SW480 (cell line): ENCODE results near the gene CDC42EP5.
"Not testable (repeated sequence)": the region's sequence is repeated elsewhere in the genome, so short reads cannot be mapped to it uniquely, and the experiment has no call there.

Experiments used
- DNase-seq: peaks from one replicate; pipeline ENCODE4 v3.0.0-alpha.2; 2016; ENCODE audit warnings: low spot score

Gene CDC42EP5

DNA sequence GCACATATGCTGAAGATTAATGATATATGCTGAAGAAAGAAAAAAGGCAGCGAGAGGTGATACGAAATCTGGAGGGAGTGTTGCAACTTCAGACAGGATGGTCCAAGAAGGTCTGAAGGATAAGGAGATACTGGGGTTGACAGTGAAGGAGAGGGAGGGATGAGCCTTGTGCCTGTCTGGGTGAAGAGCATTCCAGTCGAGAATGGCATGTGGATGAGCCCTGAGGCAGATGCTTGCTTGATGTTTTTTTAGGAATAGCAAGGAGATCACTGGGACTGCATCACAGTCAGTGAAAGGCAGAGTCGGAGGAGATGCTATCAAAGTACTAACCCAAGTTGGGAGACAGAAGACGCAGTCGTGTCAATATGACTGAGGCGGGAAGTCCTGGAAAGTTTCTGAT lies 16.2 kb upstream of the CDC42EP5 start:
- DNase-seq: no peak

DNA sequence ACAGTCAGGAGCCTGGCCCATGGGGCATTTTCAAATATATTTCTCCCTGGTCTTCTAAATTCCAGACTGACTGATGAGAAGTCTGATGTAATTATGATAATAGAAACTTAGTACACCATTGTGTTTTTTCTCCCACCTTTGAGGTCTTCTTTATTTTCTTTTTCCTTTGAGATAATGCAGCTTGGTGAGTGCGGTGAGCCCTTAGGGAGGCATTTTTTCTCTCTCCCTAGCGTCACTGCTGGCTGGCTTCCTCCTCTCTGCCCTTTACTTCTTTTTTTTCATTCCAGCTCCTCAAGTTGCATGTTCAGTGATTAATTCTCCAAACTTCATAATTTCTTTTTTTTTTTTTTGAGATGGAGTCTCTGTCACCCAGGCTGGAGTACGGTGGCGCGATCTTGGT lies 12.8 kb upstream of the CDC42EP5 start:
- DNase-seq: no peak

DNA sequence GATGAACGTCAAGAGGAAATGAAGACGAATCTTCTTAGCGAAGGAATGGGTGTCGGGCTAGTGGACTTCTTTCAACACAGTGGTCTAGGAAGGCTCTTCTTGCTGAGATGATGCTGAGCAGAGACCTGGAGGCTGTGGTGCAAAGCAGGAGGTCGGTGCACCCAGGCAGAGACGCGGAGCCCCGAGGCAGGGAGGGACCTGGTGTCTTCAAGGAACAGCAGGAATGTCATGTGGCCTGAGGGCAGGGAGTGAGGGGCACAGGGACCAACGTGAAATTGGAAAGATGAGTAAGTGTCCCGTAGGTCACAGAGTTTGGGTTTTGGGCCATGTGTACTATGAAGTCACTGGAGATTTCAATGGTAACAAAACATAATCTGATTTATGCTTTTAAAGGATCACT lies 11.4 kb upstream of the CDC42EP5 start:
- DNase-seq: no peak

DNA sequence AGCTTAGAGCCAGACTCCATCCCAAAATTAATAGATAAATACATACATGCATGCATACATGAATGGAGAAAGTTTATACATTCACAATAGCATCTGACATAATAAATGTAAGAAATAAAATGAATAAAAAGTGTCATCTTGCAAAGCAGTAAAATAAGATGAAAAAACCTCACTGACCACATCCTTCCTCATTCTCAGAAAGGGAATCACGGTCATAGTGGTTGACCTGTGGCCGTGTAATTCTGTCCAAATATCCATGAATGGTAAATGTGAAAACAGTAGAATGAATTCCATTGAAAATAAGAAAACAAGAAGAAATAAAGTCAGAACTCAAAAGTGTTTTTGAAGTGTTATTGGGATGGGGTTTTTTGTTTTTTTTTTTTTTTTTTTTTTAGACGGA lies 9.8 kb upstream of the CDC42EP5 start:
- no peak for DNase-seq

DNA sequence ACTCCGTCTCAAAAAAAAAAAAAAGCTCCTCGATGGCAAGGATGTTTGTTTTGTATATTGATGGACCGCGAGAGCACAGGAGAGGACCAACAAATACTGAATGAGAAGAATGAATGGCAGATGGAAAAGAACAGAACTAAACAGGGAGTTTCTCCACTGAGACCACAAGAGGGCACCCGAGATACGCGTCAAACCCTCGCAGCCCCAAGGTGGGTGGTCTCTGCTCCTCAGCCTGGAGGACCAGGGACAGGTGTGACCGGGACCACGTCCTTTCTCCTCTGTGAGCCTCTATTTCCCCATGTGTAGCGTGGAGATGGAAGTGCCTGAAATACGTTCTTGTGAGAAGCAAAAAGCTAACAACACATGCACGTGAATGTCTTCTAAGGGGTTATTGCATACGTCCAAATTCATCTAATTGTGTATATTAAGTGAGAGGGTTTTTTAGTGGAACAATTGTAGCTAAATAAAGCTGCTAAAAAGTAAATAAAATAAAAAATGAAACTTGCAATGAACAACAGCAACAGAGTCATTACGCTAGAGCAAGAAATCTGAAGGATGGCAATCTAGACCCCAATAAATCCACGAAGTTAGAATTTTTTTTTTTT lies 8.3 kb upstream of the CDC42EP5 start:
- DNase-seq: peak; percentile 66

DNA sequence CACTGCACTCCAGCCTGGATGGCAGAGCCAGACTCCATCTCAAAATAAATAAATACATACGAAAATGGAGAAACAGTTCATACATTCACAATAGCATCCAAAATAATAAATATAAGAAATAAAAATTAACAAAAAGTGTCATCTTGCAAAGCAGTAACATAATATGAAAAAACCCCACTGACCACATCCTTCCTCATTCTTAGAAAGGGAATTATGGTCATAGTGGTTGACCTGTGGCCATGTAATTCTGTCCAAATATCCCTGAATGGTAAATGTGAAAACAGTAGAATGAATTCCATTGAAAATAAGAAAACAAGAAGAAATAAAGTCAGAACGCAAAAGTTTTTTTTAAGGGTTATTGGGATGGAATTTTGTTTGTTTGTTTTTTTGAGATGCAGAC lies 7.0 kb upstream of the CDC42EP5 start:
- DNase-seq: no peak

DNA sequence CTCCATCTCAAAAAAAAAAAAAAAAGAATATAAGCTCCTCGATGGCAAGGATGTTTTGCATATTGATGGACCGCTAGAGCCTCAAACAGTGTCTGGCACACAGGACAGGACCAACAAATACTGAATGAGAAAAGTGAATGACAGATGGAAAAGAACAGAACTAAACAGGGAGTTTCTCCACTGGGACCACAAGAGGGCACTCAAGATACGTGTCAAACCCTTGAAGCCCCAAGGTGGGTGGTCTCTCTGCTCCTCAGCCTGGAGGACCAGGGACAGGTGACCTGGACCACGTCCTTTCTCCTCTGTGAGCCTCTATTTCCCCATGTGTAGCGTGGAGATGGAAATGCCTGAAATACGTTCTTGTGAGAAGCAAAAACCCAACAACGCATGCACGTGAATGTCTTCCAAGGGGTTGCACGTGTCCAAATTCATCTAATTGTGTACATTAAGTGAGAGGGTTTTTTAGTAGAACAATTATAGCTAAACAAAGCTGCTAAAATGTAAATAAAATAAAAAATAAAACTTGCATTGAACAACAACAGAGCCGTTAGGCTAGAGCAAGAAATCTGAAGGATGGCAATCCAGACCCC lies 5.7 kb upstream of the CDC42EP5 start:
- peak; percentile 59 for DNase-seq

DNA sequence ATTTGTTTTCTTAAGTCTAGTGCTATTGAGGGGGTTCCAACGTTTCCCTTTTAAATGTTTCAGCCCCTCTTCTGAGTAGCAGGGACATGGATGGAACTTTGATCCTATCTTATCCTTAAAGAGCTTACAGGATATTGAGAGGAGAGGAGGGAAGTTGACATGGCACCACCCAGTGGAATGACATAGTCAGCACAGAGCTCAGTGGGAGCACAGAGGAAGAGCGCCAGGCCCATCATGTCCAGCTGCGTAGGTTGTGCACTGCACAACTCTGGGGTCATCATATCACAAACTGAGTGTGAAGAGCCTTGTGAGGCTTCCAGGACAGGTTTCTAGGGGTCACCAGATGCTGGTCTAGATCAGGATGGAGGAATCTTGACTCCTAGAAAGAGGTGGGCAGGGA lies 4.6 kb upstream of the CDC42EP5 start:
- DNase-seq: peak; percentile 33

DNA sequence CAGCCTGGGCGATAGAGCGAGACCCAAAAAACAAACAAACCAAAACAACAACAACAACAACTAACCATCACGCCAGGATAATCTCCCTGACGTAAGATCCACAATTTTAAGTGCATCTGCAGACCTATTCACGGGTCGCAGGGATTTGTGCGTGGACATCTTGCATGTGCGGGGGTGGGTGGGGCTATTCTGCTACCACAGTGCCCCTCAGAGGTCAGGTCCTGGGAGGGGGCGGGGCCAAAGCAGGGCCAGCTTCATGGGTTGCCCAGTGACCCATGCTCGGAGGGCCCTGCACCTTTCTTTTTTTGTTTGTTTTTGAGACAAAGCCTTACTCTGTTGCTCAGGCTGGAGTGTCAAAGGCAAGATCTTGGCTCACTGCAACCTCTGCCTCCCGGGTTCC lies 2.6 kb upstream of the CDC42EP5 start:
- DNase-seq: no peak

DNA sequence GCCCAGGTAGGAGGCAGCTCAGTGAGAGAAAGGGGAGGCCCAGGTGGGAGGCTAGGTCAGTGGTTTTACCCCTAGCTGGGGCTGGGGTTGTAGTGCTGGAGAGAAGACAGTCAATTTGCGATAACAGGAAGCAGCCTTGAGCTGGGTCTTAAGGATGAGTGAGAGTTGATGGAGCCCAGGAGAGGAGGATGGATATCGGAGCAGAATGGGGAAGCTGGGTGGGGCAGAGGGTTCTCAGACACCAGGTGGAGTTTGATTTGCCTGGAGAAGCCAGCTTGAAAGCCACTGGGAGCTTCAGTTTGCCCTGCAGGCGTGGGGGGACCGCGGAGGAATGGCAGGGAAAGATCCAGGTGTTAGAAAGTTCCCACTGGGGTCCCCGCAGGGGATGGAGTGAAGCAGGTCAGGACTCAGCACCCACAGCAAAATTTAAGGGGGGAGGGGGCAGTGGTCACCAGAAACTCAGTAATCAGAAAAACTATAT lies 836 bp upstream of the CDC42EP5 start:
- DNase-seq: no peak

DNA sequence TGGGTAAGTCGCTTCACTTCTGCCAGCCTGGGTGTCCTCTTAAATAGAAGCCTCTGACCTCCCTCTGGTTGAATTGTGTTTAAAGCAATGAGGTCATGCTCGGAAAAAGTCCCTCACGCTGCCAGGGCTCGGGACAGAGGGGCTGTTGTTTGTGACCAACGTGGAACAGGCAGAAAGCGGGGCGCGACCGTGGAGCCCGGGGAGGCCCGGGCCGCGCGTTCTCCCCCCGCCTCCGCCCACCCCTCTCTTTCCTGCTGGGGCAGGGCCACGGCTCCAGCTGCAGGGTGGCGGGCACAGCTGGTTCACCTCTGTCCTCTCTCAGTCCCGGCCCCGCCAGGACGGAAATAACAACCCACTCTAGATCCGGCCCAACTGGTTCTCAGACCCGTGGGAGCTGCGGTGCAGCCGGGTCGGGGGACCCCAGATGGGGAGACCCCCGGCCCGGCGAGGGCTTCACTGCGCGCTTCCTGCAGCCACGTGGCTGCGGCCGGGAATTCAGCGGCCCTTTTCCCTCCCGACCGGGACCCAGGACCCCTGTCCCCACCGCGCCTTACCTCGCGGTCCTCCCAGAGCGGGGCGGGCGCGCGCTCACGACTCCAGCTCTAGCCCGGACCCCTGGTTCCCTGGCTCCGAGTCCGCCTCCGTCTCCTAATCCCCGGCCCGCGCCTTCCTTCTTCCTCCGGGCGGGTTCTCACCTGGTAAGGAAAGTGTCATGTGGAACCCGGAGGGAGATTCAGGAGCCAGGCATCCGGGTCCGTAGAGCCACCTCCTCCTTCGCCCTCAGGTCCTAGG lies 1.9 kb downstream of the CDC42EP5 start:
- peak; percentile 54 for DNase-seq

DNA sequence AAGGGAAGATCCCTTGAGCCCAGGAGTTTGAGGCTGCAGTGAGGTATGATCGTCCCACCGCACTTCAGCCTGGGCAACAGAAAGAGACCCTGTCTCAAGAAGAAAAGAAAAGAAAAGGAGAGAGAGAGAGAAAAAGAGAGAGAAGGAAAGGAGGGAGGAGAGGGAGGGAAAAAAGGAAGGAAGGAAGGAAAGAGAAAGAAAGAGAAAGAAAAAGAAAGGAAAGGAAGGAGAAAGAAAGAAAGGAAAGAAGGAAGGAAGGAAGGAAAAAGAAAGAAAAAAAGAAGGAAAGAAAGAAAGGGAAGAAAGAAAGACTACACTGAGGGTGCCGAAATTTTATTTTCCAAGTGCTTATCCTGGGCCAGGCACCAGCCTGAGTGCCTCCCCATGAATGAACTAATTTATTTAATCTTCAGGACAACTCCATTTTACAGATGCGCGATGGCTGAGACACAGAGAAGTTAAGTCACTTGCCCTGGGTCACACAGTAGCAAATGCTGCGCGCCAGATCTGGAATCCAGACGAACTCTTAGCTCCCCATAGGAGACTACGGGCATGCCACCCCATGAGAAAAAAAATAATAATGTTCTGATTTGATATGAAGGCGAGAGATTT lies 2.7 kb downstream of the CDC42EP5 start:
- DNase-seq: no peak

DNA sequence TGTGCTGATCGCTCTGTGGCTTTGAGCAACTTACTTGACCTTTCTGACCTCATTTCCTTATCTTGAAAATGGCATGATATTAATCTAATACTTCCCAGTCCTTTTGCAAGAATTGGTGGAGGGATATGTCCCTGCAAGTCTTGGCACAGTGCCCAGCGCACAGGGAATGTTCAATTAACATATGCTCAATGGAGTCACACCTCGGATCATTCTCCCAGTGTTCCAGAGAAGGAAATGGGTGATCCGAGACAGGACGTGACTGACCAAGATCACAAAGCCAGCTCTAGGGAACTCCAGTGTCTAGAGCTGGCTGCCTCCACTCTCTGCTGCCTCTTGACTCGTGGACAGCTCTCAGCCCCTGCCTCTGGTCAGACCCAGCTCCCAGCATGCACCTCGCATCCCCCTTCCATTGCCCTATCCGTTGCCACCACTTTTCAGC lies 3.6 kb downstream of the CDC42EP5 start:
- no peak for DNase-seq

DNA sequence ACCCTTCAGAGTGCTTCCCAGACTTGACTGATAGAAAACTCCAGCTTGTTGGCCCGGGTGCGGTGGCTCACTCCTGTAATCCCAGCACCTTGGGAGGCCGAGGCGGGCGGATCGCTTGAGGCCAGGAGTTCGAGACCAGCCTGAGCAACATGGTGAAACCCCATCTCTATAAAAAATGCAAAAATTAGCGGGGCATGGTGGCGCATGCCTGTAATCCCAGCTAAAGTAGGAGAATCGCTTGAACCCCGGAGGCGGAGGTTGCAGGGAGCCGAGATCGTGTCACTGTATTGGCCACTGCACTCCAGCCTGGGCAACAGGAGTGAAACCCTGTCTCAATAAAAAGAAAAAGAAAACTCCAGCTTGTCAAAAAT lies 7.0 kb downstream of the CDC42EP5 start:
- DNase-seq: not testable (repeated sequence)

DNA sequence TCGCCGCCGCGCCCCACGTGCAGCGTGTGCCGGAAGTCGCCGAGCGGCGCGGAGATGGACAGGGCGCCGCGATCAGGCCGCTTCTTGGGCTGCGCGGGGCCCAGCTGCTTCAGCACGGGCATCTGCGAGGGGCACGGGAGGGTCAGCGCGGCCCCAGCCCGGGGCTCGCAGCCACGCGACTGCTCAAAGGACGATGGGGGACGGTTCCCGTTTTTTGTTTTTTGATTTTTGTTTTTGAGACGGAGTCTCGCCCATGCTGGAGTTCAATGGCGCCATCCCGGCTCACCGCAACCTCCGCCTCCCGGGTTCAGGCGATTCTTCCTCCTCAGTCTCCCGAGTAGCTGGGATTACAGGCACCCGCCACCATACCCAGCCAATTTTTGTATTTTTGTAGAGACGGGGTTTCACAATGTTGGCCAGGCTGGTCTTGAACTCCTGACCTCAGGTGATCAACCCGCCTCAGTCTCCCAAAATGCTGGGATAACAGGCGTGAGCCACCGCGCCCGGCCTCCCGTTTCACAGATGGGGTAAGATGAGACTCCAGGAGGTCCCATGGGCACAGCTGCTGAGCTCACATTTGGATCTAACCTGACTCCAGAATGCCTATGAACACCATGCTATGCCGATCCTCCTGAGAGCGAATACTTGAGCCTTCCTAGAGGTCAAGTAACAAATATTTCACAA lies 7.5 kb downstream of the CDC42EP5 start:
- no peak for DNase-seq

DNA sequence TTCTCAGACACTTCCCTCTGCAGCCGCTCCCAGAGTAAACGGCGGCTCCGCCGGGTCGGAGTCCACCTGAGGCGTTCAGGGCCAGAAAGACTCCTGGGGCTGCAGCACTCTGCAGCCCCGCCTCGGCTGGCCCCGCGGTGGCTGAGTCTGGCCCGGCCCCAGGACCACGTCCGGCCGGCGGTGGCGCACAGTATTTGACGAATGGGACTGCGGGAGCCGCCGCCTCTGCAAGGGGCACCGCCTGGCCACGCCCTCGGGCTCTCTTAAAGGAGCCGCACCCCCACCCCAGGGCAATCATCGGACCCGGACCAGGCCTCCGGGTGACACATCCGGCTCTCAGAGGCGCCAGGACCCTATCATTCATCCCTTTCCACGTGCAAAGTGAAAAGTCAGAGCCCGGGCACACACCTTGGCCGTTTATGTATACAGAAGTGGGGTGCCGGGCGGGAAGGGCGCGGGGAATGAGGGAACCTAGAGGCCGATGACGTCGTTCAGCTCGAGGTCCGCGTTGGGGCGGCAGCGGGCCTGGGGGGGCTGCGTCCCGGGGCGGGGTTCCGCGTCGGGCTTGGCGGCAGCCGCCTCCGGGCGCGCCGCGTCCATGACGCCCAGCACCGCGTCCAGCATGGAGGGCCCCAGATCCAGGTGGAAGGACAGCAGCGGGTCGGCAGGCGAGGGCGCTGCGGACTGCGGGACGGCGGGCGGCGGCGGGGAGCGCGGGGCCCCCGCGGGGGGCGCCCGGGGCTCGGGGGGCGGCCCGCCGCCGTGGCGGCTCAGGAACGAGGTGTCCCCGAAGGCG lies 8.3 kb downstream of the CDC42EP5 start:
- DNase-seq: peak; percentile 98

DNA sequence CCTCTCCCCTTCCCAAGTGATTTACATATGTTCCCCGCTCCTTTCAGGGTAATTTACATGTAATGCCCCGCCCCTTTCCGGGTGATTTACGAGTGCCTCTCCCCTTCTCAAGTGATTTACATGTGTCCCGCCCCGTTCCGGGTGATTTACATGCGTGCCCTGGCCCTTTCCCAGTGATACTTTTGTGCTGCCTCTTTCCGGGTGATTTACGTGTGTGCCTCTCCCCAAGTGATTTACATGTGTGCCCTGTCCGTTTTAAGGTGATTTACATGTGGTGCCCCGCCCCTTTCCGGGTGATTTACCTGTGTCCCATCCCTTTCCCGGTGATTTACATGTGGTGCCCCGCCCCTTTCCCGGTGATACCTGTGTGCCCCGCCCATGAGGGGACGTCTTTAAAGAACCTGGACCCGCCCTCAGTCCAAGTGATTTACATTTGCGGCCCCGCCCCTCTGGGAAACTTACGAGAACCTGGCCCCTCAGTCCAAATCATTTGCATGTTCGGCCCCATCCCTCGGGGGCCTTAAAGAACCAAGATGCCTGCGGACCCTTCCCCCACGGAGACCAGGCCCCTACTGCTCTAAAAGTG lies 9.0 kb downstream of the CDC42EP5 start:
- peak; percentile 100 for DNase-seq

DNA sequence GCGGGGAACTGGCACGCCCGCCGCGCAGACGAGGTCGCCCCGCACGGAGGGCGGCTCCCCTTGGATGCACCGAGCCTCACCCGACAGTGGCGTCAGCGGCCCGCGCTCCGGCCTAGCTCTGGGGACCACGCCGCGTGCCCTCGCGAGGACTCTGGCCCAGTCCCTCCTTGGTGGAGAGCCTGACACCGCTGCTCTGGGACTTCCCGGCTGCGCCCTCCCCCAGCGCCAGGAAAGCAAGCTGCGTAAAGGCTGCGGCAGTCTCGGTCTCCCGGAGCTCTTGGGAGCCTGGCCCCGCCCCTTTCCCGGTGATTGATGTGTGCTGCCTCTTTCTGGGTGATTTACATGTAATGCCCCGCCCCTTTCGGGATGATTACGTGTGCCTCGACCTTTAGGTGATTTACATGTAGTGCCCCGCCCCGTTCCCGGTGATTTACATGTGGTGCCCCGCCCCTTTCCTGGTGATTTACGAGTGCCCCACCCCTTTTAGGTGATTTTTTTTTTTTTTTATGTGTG lies 9.5 kb downstream of the CDC42EP5 start, which contains the start of gene LENG9:
Gene LENG9, minus strand, starts transcription at position 248 of the 513 bp plus-strand sequence. CDS start 252 bp downstream, outside the sequence.
- no peak for DNase-seq

DNA sequence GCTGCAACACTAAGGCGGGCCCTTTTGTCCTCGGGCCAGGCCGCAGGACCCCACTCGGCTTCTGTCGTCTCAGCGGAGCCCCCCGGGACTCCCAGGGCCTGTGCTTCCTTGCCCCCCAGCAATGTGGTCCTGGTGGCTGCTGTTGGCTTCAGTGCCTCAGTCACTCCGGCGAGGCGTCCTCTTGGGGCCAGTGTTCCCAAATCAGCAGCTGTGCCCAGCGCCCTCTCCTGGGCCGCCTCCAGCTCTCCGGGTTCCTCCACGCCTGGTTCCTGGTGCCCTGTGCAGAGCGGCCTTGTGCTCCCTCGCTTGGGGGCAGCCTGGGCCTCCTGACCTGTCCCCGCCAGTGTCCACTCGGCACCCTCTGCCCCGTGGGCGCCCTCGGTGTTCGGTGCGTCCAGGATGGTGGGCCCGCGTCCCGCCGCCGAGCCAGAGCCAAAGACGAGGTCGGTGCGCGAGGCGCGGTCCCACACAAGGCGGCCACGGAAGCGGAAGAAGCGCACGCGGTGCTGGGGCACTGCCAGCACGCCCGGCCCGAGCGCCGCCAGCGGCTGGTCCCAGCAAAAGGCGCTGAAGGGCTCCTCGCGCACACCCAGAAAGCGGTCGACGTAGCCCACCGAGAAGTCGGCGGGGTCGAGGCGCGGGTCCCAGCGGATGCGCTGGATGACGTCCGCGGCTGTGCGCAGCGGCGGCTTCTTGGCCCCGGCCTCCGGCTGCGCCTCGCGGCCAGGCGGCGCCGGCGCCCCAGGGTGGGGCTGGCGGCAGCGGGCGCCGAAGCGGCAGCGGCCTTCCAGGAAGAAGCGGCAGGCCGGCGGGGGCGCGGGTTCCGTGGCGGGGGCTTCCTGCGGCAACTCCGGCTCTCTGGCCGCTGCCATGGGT lies 10.2 kb downstream of the CDC42EP5 start:
- DNase-seq: peak; percentile 85
